VCaP (cell line): ENCODE results near the gene DHRS2.

ENCODE experiments used
- H3K27ac ChIP-seq: fragments of 450-650 bp; 2 replicates; pipeline ENCODE4 v1.5.1; 2017
- TF ChIP-seq, protein P1 (sequence below): fragments of 450-650 bp; conservative IDR thresholded peaks from 2 replicates; pipeline ENCODE4 v1.5.1; 2017; ENCODE audit warnings: mild to moderate bottlenecking, moderate library complexity

The DHRS2 gene

DNA sequence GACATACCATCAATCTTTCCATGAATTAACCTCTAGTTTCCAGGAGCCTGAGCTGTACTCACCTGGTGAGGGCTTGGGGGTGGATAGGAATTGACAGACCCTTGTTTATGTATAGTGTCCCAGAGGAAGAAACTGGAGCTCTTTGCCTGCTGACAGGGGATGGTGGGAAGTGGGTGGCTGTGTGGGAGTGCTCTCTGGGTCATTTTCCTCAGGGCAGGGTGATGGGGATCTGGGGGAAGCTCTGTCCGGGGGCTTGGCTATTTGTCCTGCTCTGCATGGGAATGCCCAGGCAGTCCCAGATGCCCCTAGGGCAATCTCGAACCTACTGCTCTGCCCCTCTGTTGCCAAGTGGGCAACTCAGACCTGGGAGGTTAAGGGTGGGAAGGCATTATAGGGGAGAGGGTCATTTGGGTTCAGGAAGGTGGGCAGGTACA, 21.8 kb upstream of the DHRS2 start:
- peak overlapping the region; percentile 71 for H3K27ac ChIP-seq
- TF ChIP-seq, protein P1, sequence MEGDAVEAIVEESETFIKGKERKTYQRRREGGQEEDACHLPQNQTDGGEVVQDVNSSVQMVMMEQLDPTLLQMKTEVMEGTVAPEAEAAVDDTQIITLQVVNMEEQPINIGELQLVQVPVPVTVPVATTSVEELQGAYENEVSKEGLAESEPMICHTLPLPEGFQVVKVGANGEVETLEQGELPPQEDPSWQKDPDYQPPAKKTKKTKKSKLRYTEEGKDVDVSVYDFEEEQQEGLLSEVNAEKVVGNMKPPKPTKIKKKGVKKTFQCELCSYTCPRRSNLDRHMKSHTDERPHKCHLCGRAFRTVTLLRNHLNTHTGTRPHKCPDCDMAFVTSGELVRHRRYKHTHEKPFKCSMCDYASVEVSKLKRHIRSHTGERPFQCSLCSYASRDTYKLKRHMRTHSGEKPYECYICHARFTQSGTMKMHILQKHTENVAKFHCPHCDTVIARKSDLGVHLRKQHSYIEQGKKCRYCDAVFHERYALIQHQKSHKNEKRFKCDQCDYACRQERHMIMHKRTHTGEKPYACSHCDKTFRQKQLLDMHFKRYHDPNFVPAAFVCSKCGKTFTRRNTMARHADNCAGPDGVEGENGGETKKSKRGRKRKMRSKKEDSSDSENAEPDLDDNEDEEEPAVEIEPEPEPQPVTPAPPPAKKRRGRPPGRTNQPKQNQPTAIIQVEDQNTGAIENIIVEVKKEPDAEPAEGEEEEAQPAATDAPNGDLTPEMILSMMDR, result no peak

DNA sequence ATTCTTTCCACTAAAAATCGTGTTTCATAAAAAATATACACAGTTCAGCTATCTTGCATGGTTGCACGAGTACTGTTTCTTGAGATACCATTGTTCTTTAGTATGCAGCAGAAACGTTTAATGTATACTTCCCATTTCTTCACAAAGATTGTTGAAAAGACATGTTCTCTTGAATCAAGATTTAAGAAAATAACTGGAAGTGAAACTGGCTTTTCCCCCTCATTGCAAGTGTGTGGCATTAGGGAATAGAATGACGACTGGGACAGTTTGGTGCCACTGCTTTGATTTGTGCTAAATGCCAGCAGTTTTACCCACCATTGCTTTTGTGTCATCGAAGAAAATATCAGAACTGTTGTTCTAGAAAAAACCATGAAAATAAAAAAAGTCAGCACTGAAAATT, 20.3 kb upstream of the DHRS2 start:
- TF ChIP-seq, protein P1, result no peak
- H3K27ac ChIP-seq, result no peak overlapping the region

DNA sequence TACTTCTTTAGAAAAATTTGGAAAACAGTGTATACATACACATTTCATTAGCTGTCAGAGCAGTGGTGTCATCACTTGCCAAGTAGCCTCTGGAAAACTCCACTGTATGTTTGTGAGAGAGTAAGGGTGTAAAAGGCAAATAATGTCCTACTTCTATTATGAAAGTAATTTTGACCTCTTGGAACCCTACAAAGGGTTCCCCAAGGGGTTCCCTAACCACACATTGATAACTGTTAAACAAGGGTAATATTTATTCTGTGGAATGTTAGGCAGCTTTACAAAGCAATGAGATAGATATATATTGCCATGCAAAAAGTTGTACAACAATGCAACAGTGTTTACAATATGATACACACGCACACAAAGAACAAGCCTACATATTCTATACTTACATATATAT, 18.6 kb upstream of the DHRS2 start:
- TF ChIP-seq, protein P1, result no peak
- no peak overlapping the region for H3K27ac ChIP-seq

DNA sequence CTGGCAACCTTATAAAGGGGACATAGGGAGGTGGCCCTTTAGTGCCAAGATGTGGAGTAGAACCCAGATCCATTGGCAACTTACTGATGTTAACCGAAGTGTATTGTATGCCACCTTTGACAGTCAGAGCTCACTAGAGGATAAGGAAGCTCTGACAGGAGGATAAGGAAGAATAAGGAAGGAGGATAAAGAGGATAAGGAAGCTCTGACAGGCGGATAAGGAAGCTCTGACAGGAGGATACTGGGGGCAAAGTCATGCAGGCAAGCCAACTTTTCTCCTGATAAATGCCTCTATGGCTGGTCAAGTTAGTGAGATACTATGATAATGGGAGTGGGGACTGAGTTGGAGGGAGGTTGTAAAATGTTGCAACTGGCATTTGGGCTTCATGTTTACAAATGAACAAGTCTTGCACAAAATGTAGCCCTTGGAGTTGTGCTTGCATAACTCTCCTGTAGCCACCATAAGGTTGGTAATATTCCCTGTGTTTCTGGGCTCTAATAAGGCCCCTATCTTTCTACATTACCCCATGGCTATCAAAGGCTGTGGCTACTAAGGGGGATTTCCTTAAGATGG, 17.7 kb upstream of the DHRS2 start:
- no peak overlapping the region for H3K27ac ChIP-seq
- TF ChIP-seq, protein P1, result no peak

DNA sequence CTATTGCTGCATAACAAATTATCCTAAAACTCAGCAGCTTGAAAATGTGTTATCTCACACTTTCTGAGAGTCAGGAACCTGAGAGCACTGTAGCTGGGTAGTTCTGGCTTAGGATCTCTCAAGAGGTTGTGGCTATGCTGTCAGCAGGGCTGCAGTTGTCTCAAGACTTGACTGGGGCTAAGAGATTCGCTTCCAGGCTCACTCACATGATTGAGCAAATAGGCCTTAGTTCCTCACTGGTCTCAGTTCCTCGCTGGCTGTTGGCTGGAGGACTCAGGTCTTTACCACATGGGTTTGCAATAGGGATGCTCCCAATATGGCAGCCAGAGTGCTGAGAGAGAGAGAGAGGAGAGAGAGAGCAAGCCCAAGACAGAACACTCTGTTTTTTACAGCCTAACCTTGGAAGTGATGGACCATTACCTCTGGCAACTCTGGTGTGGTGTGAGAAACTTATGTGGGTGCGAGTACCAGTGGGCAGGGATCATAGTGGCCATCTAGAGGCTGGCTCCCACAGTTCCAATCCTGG, 15.9 kb upstream of the DHRS2 start:
- TF ChIP-seq, protein P1, result no peak
- H3K27ac ChIP-seq, result no peak overlapping the region

DNA sequence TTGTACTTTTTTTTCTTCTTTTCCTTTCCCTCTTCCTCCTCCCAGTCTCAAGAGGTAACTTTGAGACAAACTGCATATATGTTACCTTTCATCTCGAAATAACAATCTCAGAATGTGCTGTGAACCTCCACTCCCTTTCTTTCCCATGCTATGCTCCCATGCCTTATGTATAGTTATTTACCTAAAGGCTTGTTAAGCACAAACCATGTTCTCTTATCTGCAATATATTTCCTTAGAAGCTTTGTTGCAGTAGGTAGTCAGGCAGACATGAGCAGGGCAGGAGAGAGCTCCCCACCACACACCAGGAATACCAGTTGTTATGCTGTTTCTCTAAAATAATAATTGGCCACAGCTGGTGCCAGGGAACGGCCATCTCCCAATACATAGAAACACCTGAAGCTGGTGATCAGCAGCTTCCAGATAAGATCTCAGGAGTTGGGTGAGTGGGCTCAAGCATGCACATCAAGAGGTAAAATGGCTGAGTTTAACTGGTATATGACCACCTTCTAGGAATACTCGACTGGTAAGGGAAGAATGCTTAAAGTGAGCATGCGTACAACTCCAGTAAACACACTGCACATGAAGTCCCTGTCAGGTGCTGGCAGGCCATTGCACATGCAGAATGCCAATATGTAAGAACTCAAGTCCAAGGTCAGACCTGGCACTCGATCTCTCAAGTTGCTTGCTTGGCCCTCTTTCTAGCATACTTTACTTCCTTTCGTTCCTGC, 14.8 kb upstream of the DHRS2 start:
- TF ChIP-seq, protein P1, result no peak
- no peak overlapping the region for H3K27ac ChIP-seq

DNA sequence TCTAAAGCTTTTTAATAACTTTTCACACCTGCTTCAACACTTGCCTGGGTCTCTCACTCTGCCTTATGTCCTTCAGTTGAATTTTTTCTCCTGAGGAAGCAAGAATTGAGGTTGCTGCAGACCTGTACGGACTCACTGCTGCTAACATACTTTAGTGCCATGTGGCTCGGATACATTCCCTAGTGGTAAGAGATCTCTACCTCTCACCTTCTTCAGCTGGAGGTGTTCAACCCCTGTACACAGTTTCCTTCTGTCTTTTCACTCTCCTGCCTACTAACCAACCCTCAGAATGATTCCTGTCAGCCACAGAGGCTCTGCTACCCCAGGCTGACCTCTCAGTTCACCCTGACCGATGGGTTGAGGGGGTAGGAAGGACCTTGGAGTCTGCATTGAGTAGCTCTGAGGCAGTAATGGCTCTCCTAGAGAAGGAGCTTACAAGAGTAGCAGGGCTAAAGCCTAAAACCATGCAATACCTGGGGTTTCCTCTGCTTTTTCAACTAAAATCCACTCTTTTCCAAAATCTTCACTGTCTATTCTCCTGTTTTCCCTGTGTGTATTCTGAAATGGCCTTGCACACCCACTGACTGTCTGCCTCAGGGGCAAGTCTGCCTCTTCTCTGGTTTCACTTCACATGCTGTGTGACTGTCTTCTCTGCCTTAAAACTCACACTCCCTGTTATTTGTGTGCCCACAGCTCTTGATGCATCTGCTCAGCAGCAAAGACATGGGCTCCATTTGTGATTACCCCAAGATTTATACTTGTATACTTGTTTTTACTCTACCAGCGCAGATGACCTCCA, 14.0 kb upstream of the DHRS2 start:
- TF ChIP-seq, protein P1, result no peak
- no peak overlapping the region for H3K27ac ChIP-seq
